GM11168 (cell line): ENCODE data around the gene VPS51.

Source experiments
- in situ Hi-C: fragments of 300-500 bp; cut with MboI; formaldehyde crosslinking; loops from one replicate; pipeline ENCODE4 v1.12.0; 2022; ENCODE audit warnings: low sequenced_read_pairs; ENCODE audit not compliant: unreplicated experiment

Gene VPS51

DNA sequence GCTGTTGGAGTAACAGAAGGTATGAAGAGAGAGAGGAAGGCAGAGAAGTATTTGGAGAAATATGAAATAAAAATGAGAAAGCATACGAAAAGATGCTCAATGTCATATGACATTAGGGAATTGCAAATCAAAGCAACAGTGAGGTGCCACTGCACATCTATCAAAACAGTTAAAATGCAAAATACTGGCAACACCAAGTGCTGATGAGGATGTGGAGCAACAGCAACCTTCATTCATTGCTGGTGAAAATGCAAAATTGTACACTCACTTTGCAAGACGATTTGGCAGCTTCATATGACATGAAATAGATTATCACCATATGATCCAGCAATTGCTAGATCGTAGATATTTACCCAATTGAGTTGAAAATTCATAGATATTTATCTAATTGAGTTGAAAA, 64.6 kb downstream of the VPS51 start:
- in situ Hi-C loops, result no loop called here
